Erythroblast (primary cell): ENCODE measurements around the gene OSGEPL1.

ENCODE experiments used
- GATA1 ChIP-seq: IDR thresholded peaks from 2 replicates; pipeline ENCODE4 v1.6.1; 2011; ENCODE audit warnings: low read depth, mild to moderate bottlenecking, control low read depth, low read length, moderate library complexity
- POLR2A ChIP-seq: IDR thresholded peaks from 2 replicates; pipeline ENCODE4 v1.6.1; 2011; ENCODE audit warnings: mild to moderate bottlenecking, low read length

DNA sequence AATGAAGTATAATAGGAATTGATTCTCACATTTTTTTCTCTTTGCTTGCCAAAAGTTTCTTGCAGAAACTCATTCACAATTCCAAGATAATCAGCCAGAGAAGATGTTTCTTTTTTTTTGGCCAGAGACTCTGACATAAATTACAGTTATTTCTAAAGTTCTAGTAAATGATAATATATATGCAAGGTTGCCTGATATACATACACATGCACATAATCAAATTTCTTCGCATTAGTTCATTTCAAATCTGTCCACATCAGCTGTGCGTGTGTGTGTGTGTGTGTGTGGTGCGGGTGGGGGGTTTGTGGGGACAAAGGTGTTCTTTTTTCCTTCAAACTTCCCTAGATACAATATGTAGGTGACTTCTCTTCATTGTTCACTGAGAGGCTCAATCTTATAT lies 33.2 kb downstream of the OSGEPL1 start:
- TF ChIP-seq POLR2A (no peak), GATA1 (no peak)
